PFSK-1 (cell line): Measurements from ENCODE around the gene CCDC137.

Experiments used
- POLR2AphosphoS5 ChIP-seq: IDR thresholded peaks from 2 replicates; pipeline ENCODE4 v1.6.1; 2012; ENCODE audit warnings: low read depth, mild to moderate bottlenecking, control low read depth, low read length, moderate library complexity
- SIN3A ChIP-seq: IDR thresholded peaks from 2 replicates; pipeline ENCODE4 v1.6.1; 2012; ENCODE audit warnings: mild to moderate bottlenecking, low read length, moderate library complexity, borderline replicate concordance; ENCODE audit not compliant: insufficient read depth
- TAF1 ChIP-seq: IDR thresholded peaks from 2 replicates; pipeline ENCODE4 v1.6.1; 2012; ENCODE audit warnings: low read length, control low read depth, borderline replicate concordance; ENCODE audit not compliant: insufficient read depth
- TF ChIP-seq, protein P1 (sequence below), 2 experiments: IDR thresholded peaks; 2 replicates each; pipeline versions ENCODE4 v1.6.1 to v1.8.0; 2011 to 2012; ENCODE audit warnings: low read depth in 2 of 2, low read length in 2 of 2, control low read depth in 1 of 2, inconsistent platforms in 1 of 2, mild to moderate bottlenecking in 1 of 2, moderate library complexity in 1 of 2; ENCODE audit not compliant: insufficient read depth in 1 of 2

DNA sequence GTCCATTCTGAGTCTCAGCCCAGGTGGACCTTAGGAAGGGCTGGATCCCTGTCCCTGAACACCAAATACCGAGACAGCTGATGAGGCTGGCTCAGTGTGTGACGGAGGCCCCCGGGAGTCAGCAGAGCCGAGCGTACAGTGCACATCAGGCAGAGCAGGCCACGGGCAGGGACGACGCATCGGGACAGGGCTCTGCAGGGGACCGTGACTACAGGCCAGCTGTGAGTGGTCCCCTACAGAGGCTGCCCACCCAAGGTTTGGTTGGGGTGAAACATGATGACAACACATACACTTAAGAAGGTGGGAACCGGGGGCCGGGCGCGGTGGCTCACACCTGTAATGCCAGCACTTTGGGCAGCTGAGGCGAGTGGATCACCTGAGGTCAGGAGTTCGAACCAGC, 6.4 kb downstream of the CCDC137 start:
- TF ChIP-seq POLR2AphosphoS5 (no peak), SIN3A (no peak), TAF1 (no peak)
- TF ChIP-seq, protein P1, sequence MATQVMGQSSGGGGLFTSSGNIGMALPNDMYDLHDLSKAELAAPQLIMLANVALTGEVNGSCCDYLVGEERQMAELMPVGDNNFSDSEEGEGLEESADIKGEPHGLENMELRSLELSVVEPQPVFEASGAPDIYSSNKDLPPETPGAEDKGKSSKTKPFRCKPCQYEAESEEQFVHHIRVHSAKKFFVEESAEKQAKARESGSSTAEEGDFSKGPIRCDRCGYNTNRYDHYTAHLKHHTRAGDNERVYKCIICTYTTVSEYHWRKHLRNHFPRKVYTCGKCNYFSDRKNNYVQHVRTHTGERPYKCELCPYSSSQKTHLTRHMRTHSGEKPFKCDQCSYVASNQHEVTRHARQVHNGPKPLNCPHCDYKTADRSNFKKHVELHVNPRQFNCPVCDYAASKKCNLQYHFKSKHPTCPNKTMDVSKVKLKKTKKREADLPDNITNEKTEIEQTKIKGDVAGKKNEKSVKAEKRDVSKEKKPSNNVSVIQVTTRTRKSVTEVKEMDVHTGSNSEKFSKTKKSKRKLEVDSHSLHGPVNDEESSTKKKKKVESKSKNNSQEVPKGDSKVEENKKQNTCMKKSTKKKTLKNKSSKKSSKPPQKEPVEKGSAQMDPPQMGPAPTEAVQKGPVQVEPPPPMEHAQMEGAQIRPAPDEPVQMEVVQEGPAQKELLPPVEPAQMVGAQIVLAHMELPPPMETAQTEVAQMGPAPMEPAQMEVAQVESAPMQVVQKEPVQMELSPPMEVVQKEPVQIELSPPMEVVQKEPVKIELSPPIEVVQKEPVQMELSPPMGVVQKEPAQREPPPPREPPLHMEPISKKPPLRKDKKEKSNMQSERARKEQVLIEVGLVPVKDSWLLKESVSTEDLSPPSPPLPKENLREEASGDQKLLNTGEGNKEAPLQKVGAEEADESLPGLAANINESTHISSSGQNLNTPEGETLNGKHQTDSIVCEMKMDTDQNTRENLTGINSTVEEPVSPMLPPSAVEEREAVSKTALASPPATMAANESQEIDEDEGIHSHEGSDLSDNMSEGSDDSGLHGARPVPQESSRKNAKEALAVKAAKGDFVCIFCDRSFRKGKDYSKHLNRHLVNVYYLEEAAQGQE (IDR thresholded peaks at IDR 0.05; ENCODE audit: insufficient read depth in 1 of 2, low read depth in 2 of 2, low read length in 2 of 2) = no peak
